H9 (cell line): Measurements from ENCODE around the gene ZCCHC7. TPM values are rescaled to one million over a fixed set of nuclear protein-coding genes. Genes with fewer than 3 reads are reported as not detected.

Source experiments
- DNase-seq: peaks from one replicate; pipeline ENCODE4 v3.0.0-alpha.2; 2017
- H2AFZ ChIP-seq: one replicate; pipeline ENCODE4 v1.6.1; 2013; ENCODE audit warnings: mild to moderate bottlenecking, low read length, control low read depth, moderate library complexity
- H2AK5ac ChIP-seq: 2 replicates; pipeline ENCODE4 v1.6.1; 2013; ENCODE audit warnings: low read length, control low read depth, mixed read lengths; ENCODE audit not compliant: insufficient read length
- H2BK120ac ChIP-seq: one replicate; pipeline ENCODE4 v1.6.1; 2013; ENCODE audit warnings: low read depth, mild to moderate bottlenecking, low read length, control low read depth, inconsistent platforms; ENCODE audit not compliant: poor library complexity, severe bottlenecking
- H2BK12ac ChIP-seq: 2 replicates; pipeline ENCODE4 v1.6.1; 2013; ENCODE audit warnings: low read length, control low read depth, mixed read lengths, low read depth; ENCODE audit not compliant: insufficient read length
- H2BK15ac ChIP-seq: 2 replicates; pipeline ENCODE4 v1.6.1; 2013; ENCODE audit warnings: low read depth, low read length, control low read depth
- H2BK20ac ChIP-seq: one replicate; pipeline ENCODE4 v1.6.1; 2013; ENCODE audit warnings: low read depth, mild to moderate bottlenecking, low read length, control low read depth, inconsistent platforms; ENCODE audit not compliant: poor library complexity, severe bottlenecking
- H2BK5ac ChIP-seq: 2 replicates; pipeline ENCODE4 v1.6.1; 2013; ENCODE audit warnings: low read length, control low read depth, mixed read lengths; ENCODE audit not compliant: insufficient read length
- H3K14ac ChIP-seq: 2 replicates; pipeline ENCODE4 v1.6.1; 2013; ENCODE audit warnings: low read length, control low read depth; ENCODE audit not compliant: insufficient read depth
- H3K18ac ChIP-seq: 2 replicates; pipeline ENCODE4 v1.6.1; 2013; ENCODE audit warnings: low read depth, mild to moderate bottlenecking, mixed read lengths, low read length, control low read depth; ENCODE audit not compliant: insufficient read length
- H3K23ac ChIP-seq: 2 replicates; pipeline ENCODE4 v1.6.1; 2013; ENCODE audit warnings: low read length, control low read depth, mixed read lengths, low read depth; ENCODE audit not compliant: insufficient read length
- H3K23me2 ChIP-seq: 2 replicates; pipeline ENCODE4 v1.6.1; 2013; ENCODE audit warnings: low read depth, mild to moderate bottlenecking, mixed read lengths, low read length, control low read depth; ENCODE audit not compliant: insufficient read length, poor library complexity, severe bottlenecking
- H3K27ac ChIP-seq: 2 replicates; pipeline ENCODE4 v1.5.1; 2013; ENCODE audit warnings: low read length, control low read depth, mixed read lengths, low read depth; ENCODE audit not compliant: insufficient read length
- H3K27me3 ChIP-seq: 2 replicates; pipeline ENCODE4 v1.6.1; 2013; ENCODE audit warnings: low read length, control low read depth, inconsistent platforms; ENCODE audit not compliant: insufficient read depth
- H3K4ac ChIP-seq: 2 replicates; pipeline ENCODE4 v1.6.1; 2013; ENCODE audit warnings: low read depth, mild to moderate bottlenecking, control low read depth, inconsistent platforms, low read length, moderate library complexity
- H3K4me1 ChIP-seq: 2 replicates; pipeline ENCODE4 v1.6.1; 2013; ENCODE audit warnings: low read length, control low read depth, inconsistent platforms; ENCODE audit not compliant: insufficient read depth
- H3K4me2 ChIP-seq: 2 replicates; pipeline ENCODE4 v1.6.1; 2013; ENCODE audit warnings: low read length, control low read depth, mixed read lengths; ENCODE audit not compliant: insufficient read length, insufficient read depth
- H3K56ac ChIP-seq: 2 replicates; pipeline ENCODE4 v1.6.1; 2013; ENCODE audit warnings: low read depth, mild to moderate bottlenecking, mixed read lengths, low read length, control low read depth; ENCODE audit not compliant: insufficient read length
- H3K79me1 ChIP-seq: 2 replicates; pipeline ENCODE4 v1.6.1; 2013; ENCODE audit warnings: low read depth, mild to moderate bottlenecking, moderate library complexity, low read length, control low read depth, inconsistent platforms; ENCODE audit not compliant: insufficient read depth, poor library complexity, severe bottlenecking
- H3K79me2 ChIP-seq: 2 replicates; pipeline ENCODE4 v1.6.1; 2013; ENCODE audit warnings: low read length, control low read depth, inconsistent platforms; ENCODE audit not compliant: insufficient read depth
- H3K9ac ChIP-seq: 2 replicates; pipeline ENCODE4 v1.6.1; 2013; ENCODE audit warnings: low read length, control low read depth, mixed read lengths; ENCODE audit not compliant: insufficient read length; ENCODE audit errors: extremely low read depth
- H3K9me3 ChIP-seq: one replicate; pipeline ENCODE4 v1.6.1; 2013; ENCODE audit warnings: low read depth, low read length, inconsistent platforms; ENCODE audit not compliant: control insufficient read depth
- H3T11ph ChIP-seq: one replicate; pipeline ENCODE4 v1.6.1; 2013; ENCODE audit warnings: mild to moderate bottlenecking, low read length, control low read depth, inconsistent platforms
- H4K20me1 ChIP-seq: one replicate; pipeline ENCODE4 v1.6.1; 2013; ENCODE audit not compliant: control insufficient read depth, insufficient read length, insufficient read depth
- H4K5ac ChIP-seq: 2 replicates; pipeline ENCODE4 v1.6.1; 2013; ENCODE audit warnings: low read depth, mild to moderate bottlenecking, mixed read lengths, low read length, control low read depth; ENCODE audit not compliant: insufficient read length
- H4K8ac ChIP-seq: replicated peaks from 2 replicates; pipeline ENCODE4 v1.6.1; 2013; ENCODE audit warnings: low read length, control low read depth, mixed read lengths, low read depth; ENCODE audit not compliant: insufficient read length
- H4K91ac ChIP-seq: 2 replicates; pipeline ENCODE4 v1.6.1; 2013; ENCODE audit warnings: low read depth, mild to moderate bottlenecking, moderate library complexity, mixed read lengths, low read length, control low read depth; ENCODE audit not compliant: insufficient read length
- H3K27ac Mint-ChIP-seq, 3 experiments: 2 replicates in 2 of 3; 3 replicates in 1 of 3; pipeline ENCODE4 v1.8.0; 2020 to 2021; ENCODE audit warnings: mixed read lengths in 3 of 3, mild to moderate bottlenecking in 1 of 3, moderate library complexity in 1 of 3
- H3K27me3 Mint-ChIP-seq: 2 replicates; pipeline ENCODE4 v1.8.0; 2021; ENCODE audit warnings: low read depth, mild to moderate bottlenecking, moderate library complexity, mixed read lengths
- H3K36me3 Mint-ChIP-seq, 3 experiments: 2 replicates in 2 of 3; 3 replicates in 1 of 3; pipeline ENCODE4 v1.8.0; 2020 to 2021; ENCODE audit warnings: low read depth in 3 of 3, mixed read lengths in 3 of 3; ENCODE audit not compliant: insufficient read depth in 1 of 3
- H3K4me1 Mint-ChIP-seq, 2 experiments: 2 replicates each; pipeline ENCODE4 v1.8.0; 2020; ENCODE audit warnings: mixed read lengths in 2 of 2
- H3K4me3 Mint-ChIP-seq, 2 experiments: 2 replicates in 1 of 2; 3 replicates in 1 of 2; pipeline ENCODE4 v1.8.0; 2020 to 2021; ENCODE audit warnings: mild to moderate bottlenecking in 2 of 2, mixed read lengths in 2 of 2, moderate library complexity in 1 of 2
- H3K9me3 Mint-ChIP-seq, 2 experiments: 2 replicates in 1 of 2; 3 replicates in 1 of 2; pipeline ENCODE4 v1.8.0; 2020; ENCODE audit warnings: mild to moderate bottlenecking in 2 of 2, mixed read lengths in 2 of 2, moderate library complexity in 1 of 2
- WGBS: extraction: QIAGEN DNeasy Blood & Tissue Kit; methylation state at CpG from one replicate; pipeline ENCODE4 v1.1.7; 2013; ENCODE audit warnings: missing lambda C conversion rate, low lambda C conversion rate, mixed read lengths; ENCODE audit not compliant: insufficient read length; ENCODE audit errors: extremely low coverage; 5-methylcytosine and 5-hydroxymethylcytosine counted together
- total RNA-seq: library from RNA; stranded (reverse); gene quantifications from 2 replicates; pipeline ENCODE4 v1.2.1, GENCODE V29; 2021
- TF ChIP-seq, protein P1 (sequence below): fragments of 200-600 bp; sonication (generic); conservative IDR thresholded peaks from 3 replicates; pipeline ENCODE4 v1.8.0; 2021; ENCODE audit warnings: antibody characterized with exemption, mild to moderate bottlenecking

ZCCHC7 gene
- total RNA-seq, 1 experiment from 2014 or later = 20.3 TPM

DNA sequence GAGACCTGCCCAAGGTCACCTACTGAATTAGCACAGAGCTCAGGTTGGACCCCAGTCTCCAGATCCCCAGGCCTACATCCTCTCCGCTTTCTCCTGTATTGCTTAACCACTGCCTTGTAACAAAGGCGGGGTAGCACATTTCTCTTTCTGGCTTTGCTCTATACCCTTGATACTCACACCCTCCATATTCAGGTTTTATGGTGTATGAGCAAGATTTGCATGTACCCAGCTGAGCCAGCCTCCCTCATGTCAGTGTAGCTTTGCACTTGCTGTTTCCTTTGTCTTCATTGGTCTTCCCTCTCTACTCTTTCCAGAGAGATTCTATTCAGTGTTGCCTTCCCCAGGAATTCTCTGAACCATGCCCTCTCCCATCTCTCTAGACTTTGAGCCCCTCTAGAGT lies 19.6 kb upstream of the ZCCHC7 start:
- Histone ChIP-seq H3K79me1 (no peaks in the 10 kb centered on the region), H2BK120ac (no peak overlapping the region), H3K4me1 (no peaks in the 10 kb centered on the region; the same call in 1 of the 2 replicates), H2BK20ac (no peak overlapping the region), H4K20me1 (no peaks in the 10 kb centered on the region), H3K23me2 (no peaks in the 10 kb centered on the region), H3K27ac (no peak overlapping the region), H2AFZ (no peak overlapping the region), H4K5ac (no peak overlapping the region), H3T11ph (no peak overlapping the region), H2BK5ac (no peak overlapping the region), H3K9me3 (no peaks in the 10 kb centered on the region), H4K91ac (no peak overlapping the region), H4K8ac (no peak overlapping the region), H3K56ac (no peak overlapping the region), H2AK5ac (no peak overlapping the region), H3K27me3 (no peaks in the 10 kb centered on the region), H2BK15ac (no peak overlapping the region), H3K79me2 (no peaks in the 10 kb centered on the region), H3K9ac (no peak overlapping the region), H3K4ac (no peak overlapping the region), H3K14ac (no peak overlapping the region), H2BK12ac (no peak overlapping the region), H3K23ac (no peak overlapping the region), H3K18ac (no peak overlapping the region), H3K4me2 (no peak overlapping the region)
- Mint-ChIP-seq H3K9me3 (peaks cover 0 to 2% of the 10 kb centered on the region in 2 experiments; a peak in 2 of 5 replicates), H3K27me3 (no peaks in the 10 kb centered on the region), H3K27ac (peak overlapping the region in 2 of 3 experiments; percentile 5 to 31; a peak in 1 of 7 replicates), H3K4me3 (no peak overlapping the region), H3K4me1 (peaks cover 17 to 18% of the 10 kb centered on the region in 2 experiments), H3K36me3 (peaks cover 0 to 4% (median 2%) of the 10 kb centered on the region in 3 experiments; a peak in 2 of 7 replicates)
- TF ChIP-seq, protein P1, sequence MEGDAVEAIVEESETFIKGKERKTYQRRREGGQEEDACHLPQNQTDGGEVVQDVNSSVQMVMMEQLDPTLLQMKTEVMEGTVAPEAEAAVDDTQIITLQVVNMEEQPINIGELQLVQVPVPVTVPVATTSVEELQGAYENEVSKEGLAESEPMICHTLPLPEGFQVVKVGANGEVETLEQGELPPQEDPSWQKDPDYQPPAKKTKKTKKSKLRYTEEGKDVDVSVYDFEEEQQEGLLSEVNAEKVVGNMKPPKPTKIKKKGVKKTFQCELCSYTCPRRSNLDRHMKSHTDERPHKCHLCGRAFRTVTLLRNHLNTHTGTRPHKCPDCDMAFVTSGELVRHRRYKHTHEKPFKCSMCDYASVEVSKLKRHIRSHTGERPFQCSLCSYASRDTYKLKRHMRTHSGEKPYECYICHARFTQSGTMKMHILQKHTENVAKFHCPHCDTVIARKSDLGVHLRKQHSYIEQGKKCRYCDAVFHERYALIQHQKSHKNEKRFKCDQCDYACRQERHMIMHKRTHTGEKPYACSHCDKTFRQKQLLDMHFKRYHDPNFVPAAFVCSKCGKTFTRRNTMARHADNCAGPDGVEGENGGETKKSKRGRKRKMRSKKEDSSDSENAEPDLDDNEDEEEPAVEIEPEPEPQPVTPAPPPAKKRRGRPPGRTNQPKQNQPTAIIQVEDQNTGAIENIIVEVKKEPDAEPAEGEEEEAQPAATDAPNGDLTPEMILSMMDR = no peak
- no CpG with 5 or more reads among the region's 2 CpGs for WGBS
- DNase-seq = no peak
